ENCODE data around the gene SFR1. TPM values are rescaled to one million over a fixed set of nuclear protein-coding genes. Genes with fewer than 3 reads are reported as not detected.

Gene SFR1
- polyA plus RNA-seq, 1 donor (not counting 4 experiments of a cell fraction or from before 2014, with no cell fraction given): 10.4 TPM

GRCh38 chr10:104103956-104104355 is 18.0 kb upstream of the SFR1 start:
- H3K9ac ChIP-seq (ENCODE audit: control insufficient read depth, extremely low read depth, insufficient read depth, low read length): no peak overlapping the region
- H3K27me3 ChIP-seq (ENCODE audit: control insufficient read depth, extremely low read depth, insufficient read depth, low read length): no peaks in the 10 kb centered on the region
- no peaks in the 10 kb centered on the region for H4K20me1 ChIP-seq (ENCODE audit: control insufficient read depth, extremely low read depth, insufficient read depth, low read length)
- dilution Hi-C loops (cut with MboI; ENCODE audit: extremely low pct_ligation_motif_present, low sequenced_read_pairs): no loop called here
- no peak overlapping the region for H3K27ac ChIP-seq (ENCODE audit: control insufficient read depth, insufficient read depth, low read length)
- peaks cover 24% of the 10 kb centered on the region for H3K4me1 ChIP-seq (ENCODE audit: control insufficient read depth, extremely low read depth, insufficient read depth, low read length)
- no peaks in the 10 kb centered on the region for H3K79me2 ChIP-seq (ENCODE audit: control insufficient read depth, insufficient read depth, low read length)
- H3K4me2 ChIP-seq (ENCODE audit: control insufficient read depth, extremely low read depth, insufficient read depth, low read depth, low read length): no peak overlapping the region
- no peaks in the 10 kb centered on the region for H3K9me3 ChIP-seq (ENCODE audit: control insufficient read depth, low read depth, low read length)
- TF ChIP-seq EZH2 (IDR thresholded peaks at IDR 0.05; ENCODE audit: low read length): no peak
- TF ChIP-seq CTCF (optimal IDR thresholded peaks at IDR 0.05 in 1 of 3, IDR thresholded peaks at IDR 0.05 in 1 of 3, conservative IDR thresholded peaks at IDR 0.05 in 1 of 3; ENCODE audit: extremely low read depth in 1 of 3, insufficient read depth in 2 of 3, low read length in 3 of 3): no peak
- H3K4me3 ChIP-seq (ENCODE audit: control insufficient read depth in 2 of 3, extremely low read depth in 1 of 3, insufficient read depth in 2 of 3, low read depth in 1 of 3, low read length in 3 of 3): no peak overlapping the region
- H3K9me1 ChIP-seq (ENCODE audit: control insufficient read depth, extremely low read depth, insufficient read depth, low read length): no peaks in the 10 kb centered on the region
- DNase-seq (ENCODE audit: low read depth, low spot score) (no peak), FAIRE-seq (no peak)
- no peak overlapping the region for H2AFZ ChIP-seq (ENCODE audit: control insufficient read depth, low read length)
- no peaks in the 10 kb centered on the region for H3K36me3 ChIP-seq (ENCODE audit: control insufficient read depth in 2 of 2, extremely low read depth in 1 of 2, insufficient read depth in 2 of 2, low read length in 2 of 2)

DNA sequence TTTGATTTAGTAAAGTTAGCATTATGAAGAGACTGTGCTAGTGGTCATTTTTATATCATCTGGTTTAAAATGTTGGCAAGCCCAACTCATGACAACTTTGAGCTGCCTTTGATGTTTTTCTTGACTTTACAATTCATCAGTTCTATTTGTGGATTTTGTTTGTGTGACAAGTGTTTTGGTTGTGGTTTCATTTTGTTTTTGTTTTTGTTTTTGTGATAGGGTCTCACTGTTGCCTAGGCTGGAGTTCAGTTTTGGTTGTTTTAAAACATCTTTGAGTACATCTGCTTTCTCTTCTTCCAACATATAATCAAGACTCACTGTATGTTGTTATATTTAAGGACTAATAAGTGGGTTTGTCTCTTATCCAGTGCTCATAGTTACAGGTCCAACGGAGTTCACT is 17.6 kb upstream of the SFR1 start:
- Histone ChIP-seq H3K36me3 (ENCODE audit: control insufficient read depth in 2 of 2, extremely low read depth in 1 of 2, insufficient read depth in 2 of 2, low read length in 2 of 2) (no peaks in the 10 kb centered on the region), H4K20me1 (ENCODE audit: control insufficient read depth, extremely low read depth, insufficient read depth, low read length) (no peaks in the 10 kb centered on the region), H3K4me3 (ENCODE audit: control insufficient read depth in 2 of 3, extremely low read depth in 1 of 3, insufficient read depth in 2 of 3, low read depth in 1 of 3, low read length in 3 of 3) (no peak overlapping the region), H3K27me3 (ENCODE audit: control insufficient read depth, extremely low read depth, insufficient read depth, low read length) (no peaks in the 10 kb centered on the region), H3K79me2 (ENCODE audit: control insufficient read depth, insufficient read depth, low read length) (no peaks in the 10 kb centered on the region), H3K27ac (ENCODE audit: control insufficient read depth, insufficient read depth, low read length) (no peak overlapping the region), H3K4me2 (ENCODE audit: control insufficient read depth, extremely low read depth, insufficient read depth, low read depth, low read length) (no peak overlapping the region), H3K4me1 (ENCODE audit: control insufficient read depth, extremely low read depth, insufficient read depth, low read length) (peaks cover 22% of the 10 kb centered on the region), H3K9me1 (ENCODE audit: control insufficient read depth, extremely low read depth, insufficient read depth, low read length) (no peaks in the 10 kb centered on the region), H3K9ac (ENCODE audit: control insufficient read depth, extremely low read depth, insufficient read depth, low read length) (no peak overlapping the region), H2AFZ (ENCODE audit: control insufficient read depth, low read length) (no peak overlapping the region), H3K9me3 (ENCODE audit: control insufficient read depth, low read depth, low read length) (no peaks in the 10 kb centered on the region)
- dilution Hi-C loops (cut with MboI; ENCODE audit: extremely low pct_ligation_motif_present, low sequenced_read_pairs): no loop called here
- TF ChIP-seq EZH2 (IDR thresholded peaks at IDR 0.05; ENCODE audit: low read length): no peak
- TF ChIP-seq CTCF (optimal IDR thresholded peaks at IDR 0.05 in 1 of 3, IDR thresholded peaks at IDR 0.05 in 1 of 3, conservative IDR thresholded peaks at IDR 0.05 in 1 of 3; ENCODE audit: extremely low read depth in 1 of 3, insufficient read depth in 2 of 3, low read length in 3 of 3): no peak
- FAIRE-seq (no peak), DNase-seq (ENCODE audit: low read depth, low spot score) (no peak)
